Spleen (tissue), 7 donors: ENCODE data around the gene SLC17A4.

Experiments used
- CTCF ChIP-seq, 11 experiments: fragments of 200-600 bp in 7 of 11; fragments of 450-650 bp in 4 of 11; sonication (generic) in 4 of 11; IDR thresholded peaks in 8 of 11; conservative IDR thresholded peaks in 3 of 11; 1 replicate in 7 of 11; 2 replicates in 4 of 11; pipeline versions ENCODE4 v1.4.0 to v1.8.0; 2016 to 2021; ENCODE audit warnings: antibody characterized with exemption in 11 of 11, inconsistent platforms in 4 of 11, mild to moderate bottlenecking in 1 of 11
- POLR2A ChIP-seq, 3 donors: fragments of 450-650 bp; IDR thresholded peaks; one replicate each; pipeline ENCODE4 v1.5.1; 2017; ENCODE audit warnings: antibody characterized with exemption in 3 of 3, mild to moderate bottlenecking in 1 of 3
- POLR2AphosphoS5 ChIP-seq, 3 donors: sonication (generic); formaldehyde crosslinking; IDR thresholded peaks; one replicate each; pipeline ENCODE4 v1.5.1; 2017; ENCODE audit warnings: antibody characterized with exemption in 3 of 3
- donor health status: DM: no; HTN: no; CAD: no; lungs with moderate emphysema.
- donor health status: DM: no; HTN: no; CAD: no.
- donor health status: DM: no; HTN: no; CAD: no.

- TF ChIP-seq CTCF (IDR thresholded peaks at IDR 0.05 in 8 of 11, conservative IDR thresholded peaks at IDR 0.05 in 3 of 11) = no peak
- no peak for TF ChIP-seq POLR2AphosphoS5 (IDR thresholded peaks at IDR 0.05)
- TF ChIP-seq POLR2A (IDR thresholded peaks at IDR 0.05) = no peak
Measured at GRCh38 chr6:25757936-25758642, 3.5 kb downstream of the SLC17A4 start.
